HG02943 (cell line): ENCODE measurements around the gene RPEL1.

Experiments used
- ATAC-seq: cut with Tn5 transposase; IDR thresholded peaks from one replicate; pipeline ENCODE4 v1.9.1; 2021; ENCODE audit warnings: mild to moderate bottlenecking, low read depth, moderate library complexity; ENCODE audit not compliant: unreplicated experiment

RPEL1 gene

DNA sequence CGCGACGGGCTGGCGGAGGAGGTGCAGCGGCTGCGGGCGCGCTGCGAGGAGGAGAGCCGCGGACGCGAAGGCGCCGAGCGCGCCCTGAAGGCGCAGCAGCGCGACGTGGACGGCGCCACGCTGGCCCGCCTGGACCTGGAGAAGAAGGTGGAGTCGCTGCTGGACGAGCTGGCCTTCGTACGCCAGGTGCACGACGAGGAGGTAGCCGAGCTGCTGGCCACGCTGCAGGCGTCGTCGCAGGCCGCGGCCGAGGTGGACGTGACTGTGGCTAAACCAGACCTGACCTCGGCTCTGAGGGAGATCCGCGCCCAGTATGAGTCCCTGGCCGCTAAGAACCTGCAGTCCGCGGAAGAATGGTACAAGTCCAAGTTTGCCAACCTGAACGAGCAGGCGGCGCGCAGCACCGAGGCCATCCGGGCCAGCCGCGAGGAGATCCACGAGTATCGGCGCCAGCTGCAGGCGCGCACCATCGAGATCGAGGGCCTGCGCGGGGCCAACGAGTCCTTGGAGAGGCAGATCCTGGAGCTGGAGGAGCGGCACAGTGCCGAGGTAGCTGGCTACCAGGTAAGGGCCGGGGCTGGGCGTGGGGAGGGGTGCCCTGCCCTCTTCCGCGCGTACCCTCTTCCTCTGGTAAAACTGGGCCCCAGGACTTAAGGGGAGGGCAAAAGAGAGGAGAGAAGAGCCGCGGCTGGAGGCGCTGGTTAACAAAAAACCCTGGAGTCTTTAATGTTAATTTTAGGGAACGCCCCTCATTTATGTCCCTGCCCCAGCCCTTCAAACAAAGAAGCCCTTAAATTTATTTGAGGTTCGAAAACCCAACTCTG, 32.2 kb downstream of the RPEL1 start:
- ATAC-seq, result no peak

DNA sequence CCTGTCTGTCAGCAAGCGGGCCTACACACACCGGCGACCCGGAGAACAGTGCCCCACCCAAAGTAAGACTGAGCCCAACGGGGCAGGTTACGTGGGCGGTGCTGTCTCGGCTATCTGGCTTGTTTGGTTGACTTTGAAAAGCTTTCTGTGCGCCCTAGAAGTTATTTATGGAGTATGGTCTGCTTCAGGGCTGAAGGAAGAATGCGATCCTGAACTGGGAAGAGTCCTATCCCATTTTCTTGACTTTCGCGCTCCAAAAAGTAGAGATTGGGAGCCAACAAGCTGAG, 32.8 kb downstream of the RPEL1 start:
- ATAC-seq, result no peak

DNA sequence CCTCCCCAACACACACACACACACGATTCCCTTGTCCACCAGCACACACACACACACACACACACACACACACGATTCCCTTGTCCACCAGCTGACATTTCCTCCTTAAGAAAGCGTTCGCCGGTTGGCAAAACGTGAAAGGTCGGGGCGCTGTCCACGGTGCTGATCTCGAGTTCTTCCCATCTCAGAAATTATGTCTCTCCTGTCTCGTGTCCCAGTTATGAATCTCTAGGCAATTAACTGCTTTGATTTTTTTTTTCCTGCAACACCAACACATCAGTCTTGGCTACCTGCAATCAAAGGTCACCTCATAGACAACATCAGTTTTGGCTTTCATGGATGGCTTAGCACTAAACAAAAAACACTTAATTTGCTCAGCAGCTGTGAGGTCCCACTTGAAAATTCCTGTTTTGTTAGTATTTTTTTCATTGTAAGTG, 33.2 kb downstream of the RPEL1 start:
- no peak for ATAC-seq

GRCh38 chr10:103280031-103280430, 34.3 kb downstream of the RPEL1 start:
- no peak for ATAC-seq

GRCh38 chr10:103280506-103280905, 34.8 kb downstream of the RPEL1 start:
- no peak for ATAC-seq

DNA sequence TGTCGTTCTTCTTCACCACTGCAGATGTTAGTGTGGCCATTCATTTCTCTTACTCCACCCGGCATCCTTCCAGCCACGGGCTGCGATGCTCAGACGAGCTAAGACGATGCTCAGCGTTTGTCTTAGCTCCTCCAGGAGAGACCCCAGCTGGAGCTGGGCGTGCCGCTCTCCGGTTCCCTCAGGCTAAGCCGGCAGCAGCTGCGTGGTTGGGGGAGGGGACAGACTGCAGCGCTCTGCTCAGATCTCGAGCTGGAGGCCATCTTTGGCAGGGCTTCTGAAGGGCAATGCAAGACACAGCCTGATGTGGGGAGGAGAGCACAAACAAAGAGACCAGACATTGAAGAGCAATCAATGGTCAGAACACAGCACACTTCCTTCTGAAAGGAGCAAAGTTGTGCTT, 36.1 kb downstream of the RPEL1 start:
- no peak for ATAC-seq

GRCh38 chr10:103282961-103283360, 37.3 kb downstream of the RPEL1 start:
- ATAC-seq, result no peak

DNA sequence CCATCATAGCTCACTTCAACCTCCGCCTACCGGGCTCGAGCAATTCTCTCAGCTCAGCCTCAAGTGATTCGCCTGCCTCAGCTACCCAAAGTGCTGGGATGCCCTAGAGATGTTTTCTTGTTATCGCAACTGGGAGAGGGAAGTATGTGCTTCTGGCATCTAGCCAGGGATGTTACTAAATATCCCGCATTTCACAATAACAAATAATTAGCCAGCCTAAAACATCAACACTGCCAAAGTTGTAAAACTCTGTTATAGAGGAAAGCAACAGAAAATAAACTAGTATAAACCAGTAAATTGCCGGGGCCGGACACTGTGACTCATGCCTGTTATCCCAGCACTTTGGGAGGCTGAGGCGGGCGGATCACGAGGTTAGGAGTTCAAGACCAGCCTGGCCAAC, 38.5 kb downstream of the RPEL1 start:
- no peak for ATAC-seq

DNA sequence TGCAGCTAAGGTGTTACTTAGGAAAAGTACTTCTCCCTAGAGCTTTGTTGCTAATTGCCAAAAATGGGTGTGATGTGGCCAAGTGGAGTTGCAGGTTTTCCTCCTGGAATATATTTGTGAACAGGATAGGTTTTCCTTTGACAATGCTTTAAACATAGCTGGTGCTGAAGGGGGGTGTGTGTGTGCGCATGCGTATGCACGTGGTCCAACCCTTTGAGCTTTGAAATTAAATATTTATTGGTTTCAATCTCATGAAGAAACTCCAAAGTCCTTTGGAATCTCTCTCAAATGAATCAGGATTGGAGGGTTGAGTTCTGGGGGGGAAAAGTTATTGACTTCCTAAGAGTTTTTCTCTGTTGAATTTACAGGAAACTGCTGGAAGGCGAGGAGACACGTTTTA, 42.3 kb downstream of the RPEL1 start:
- ATAC-seq, result no peak

DNA sequence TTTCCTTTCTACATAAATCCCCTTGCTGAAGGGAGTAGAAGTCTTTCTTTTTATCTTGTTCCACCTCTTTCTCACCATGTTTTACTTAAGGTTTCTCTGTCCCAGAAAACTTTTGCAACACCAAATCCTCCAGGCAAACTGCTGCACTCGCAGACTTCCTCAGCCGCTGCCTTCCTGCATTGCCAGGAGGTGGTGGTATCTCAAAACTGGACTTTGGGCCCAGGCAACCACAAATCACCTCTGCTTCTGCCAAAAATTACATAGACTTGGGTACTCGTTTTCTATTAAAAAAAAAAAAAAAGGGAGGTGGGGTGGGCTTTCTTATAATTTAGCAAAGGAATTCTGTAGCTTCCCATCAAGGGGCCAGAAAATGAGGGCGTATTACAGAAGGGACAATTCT, 45.9 kb downstream of the RPEL1 start:
- ATAC-seq, result no peak

- no peak for ATAC-seq
Observed at GRCh38 chr10:103295374-103296015, 49.8 kb downstream of the RPEL1 start.
